HUES6 (cell line): ENCODE measurements around the gene RCC1.
"Not testable (repeated sequence)": the region's sequence is repeated elsewhere in the genome, so short reads cannot be mapped to it uniquely, and the experiment has no call there.

ENCODE experiments used
- H3K27ac ChIP-seq: 2 replicates; pipeline ENCODE4 v1.7.0; 2013; ENCODE audit warnings: low read depth, mild to moderate bottlenecking, low read length, inconsistent platforms
- H3K27me3 ChIP-seq: 2 replicates; pipeline ENCODE4 v1.6.1; 2013; ENCODE audit warnings: low read length; ENCODE audit not compliant: control insufficient read depth, insufficient read depth
- H3K36me3 ChIP-seq: 2 replicates; pipeline ENCODE4 v1.6.1; 2013; ENCODE audit warnings: low read length; ENCODE audit not compliant: control insufficient read depth, insufficient read depth
- H3K4me1 ChIP-seq: 2 replicates; pipeline ENCODE4 v1.6.1; 2013; ENCODE audit warnings: low read length; ENCODE audit not compliant: control insufficient read depth, insufficient read depth
- H3K4me3 ChIP-seq: 2 replicates; pipeline ENCODE4 v1.5.1; 2013; ENCODE audit warnings: low read depth, low read length
- H3K9ac ChIP-seq: one replicate; pipeline ENCODE4 v1.6.1; 2013; ENCODE audit warnings: mild to moderate bottlenecking, low read length
- H3K9me3 ChIP-seq: 2 replicates; pipeline ENCODE4 v1.6.1; 2013; ENCODE audit warnings: low read depth, low read length; ENCODE audit not compliant: control insufficient read depth, insufficient read depth

The RCC1 gene

GRCh38 chr1:28505406-28506187 is at the start of gene RCC1:
Gene RCC1, plus strand, starts transcription at chr1:28506043. Its CDS starts 23,824 bp downstream, at chr1:28529867.
- no peaks in the 10 kb centered on the region for H3K27me3 ChIP-seq
- peak within 1 kb of the TSS; percentile 82 for H3K4me3 ChIP-seq
- peak within 1 kb of the TSS; percentile 99 for H3K9ac ChIP-seq
- H3K4me1 ChIP-seq, result peaks cover 19% of the 10 kb centered on the region
- no peaks in the 10 kb centered on the region for H3K9me3 ChIP-seq
- peak within 1 kb of the TSS; percentile 96 for H3K27ac ChIP-seq
- H3K36me3 ChIP-seq, result peaks cover 46% of the 10 kb centered on the region

DNA sequence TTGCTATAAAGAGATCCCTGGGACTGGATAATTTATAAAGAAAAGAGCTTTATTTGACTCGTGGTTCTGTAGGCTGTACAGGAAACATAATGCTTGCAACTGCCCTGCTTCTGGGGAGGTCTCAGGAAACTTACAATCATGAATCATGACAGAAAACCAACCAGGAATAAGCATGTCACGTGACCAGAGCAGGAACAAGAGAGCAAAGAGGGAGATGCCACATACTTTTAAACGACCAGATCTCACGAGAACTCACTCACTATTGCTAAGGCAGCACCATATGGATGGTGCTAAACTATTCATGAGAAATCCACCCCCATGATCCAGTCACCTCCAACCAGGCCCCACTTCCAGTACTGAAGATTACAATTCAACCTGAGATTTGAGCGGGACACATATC is 49.8 kb upstream of the RCC1 start:
- H3K9ac ChIP-seq, result no peak overlapping the region
- peaks cover 19% of the 10 kb centered on the region; the same call in 1 of the 2 replicates for H3K36me3 ChIP-seq
- no peak overlapping the region for H3K27ac ChIP-seq

GRCh38 chr1:28457678-28458077 is 48.2 kb upstream of the RCC1 start:
- Histone ChIP-seq H3K9me3 (no peaks in the 10 kb centered on the region), H3K27ac (no peak overlapping the region), H3K27me3 (no peaks in the 10 kb centered on the region)

More for the DNA sequence above, 49.8 kb upstream of the RCC1 start:
- no peak overlapping the region for H3K4me3 ChIP-seq
- no peaks in the 10 kb centered on the region for H3K27me3 ChIP-seq
- H3K9me3 ChIP-seq, result no peaks in the 10 kb centered on the region
- H3K4me1 ChIP-seq, result no peaks in the 10 kb centered on the region

DNA sequence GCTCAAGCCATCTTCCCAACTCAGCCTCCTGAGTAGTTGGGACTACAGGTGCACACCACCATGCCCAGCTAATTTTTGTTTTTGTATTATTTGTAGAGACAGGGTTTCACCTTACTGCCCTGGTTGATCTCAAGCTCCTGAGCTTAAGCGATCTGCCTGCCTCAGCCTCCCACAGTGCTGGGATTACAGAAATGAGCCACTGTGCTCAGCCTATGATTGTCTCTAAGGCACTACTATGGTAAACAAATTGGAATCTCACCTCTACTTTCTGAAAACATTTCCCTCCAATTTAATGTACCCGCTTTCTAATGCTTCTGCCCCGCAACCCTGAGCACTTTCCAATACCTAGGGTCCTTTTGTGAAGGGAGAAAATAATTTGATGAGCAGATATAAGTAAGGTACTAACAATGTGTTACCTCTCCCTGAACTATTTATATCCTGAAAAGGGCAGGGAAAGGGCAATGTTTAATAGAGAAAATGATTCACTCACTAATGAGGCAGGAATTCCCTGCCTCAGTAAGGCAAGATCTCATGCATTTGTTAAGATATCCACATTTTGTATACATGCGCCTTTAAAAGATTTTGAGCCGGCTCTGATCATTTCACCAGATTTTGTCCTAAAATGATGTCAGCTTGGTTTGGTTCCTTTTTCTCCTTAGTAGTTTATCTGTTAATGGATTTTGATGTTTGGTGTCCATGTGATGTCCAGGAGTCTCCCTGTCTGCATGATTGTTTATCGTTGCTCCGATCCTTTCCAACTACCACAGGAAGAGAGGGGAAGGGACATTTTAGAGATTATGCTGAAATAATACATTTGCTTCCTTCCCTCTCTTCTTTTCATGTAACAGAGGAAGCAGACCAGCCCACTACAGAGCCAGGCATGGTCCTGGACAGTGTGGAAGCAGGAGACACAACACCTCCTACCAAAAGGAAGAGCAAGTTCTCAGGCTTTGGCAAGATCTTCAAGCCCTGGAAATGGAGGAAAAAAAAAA is 47.3 kb upstream of the RCC1 start:
- no peak overlapping the region for H3K27ac ChIP-seq
- peaks cover 23% of the 10 kb centered on the region for H3K36me3 ChIP-seq
- no peaks in the 10 kb centered on the region for H3K4me1 ChIP-seq
- H3K27me3 ChIP-seq, result no peaks in the 10 kb centered on the region
- no peak overlapping the region for H3K9ac ChIP-seq
- no peak overlapping the region for H3K4me3 ChIP-seq
- H3K9me3 ChIP-seq, result no peaks in the 10 kb centered on the region

More at GRCh38 chr1:28457678-28458077, 48.2 kb upstream of the RCC1 start:
- no peak overlapping the region for H3K9ac ChIP-seq
- H3K4me1 ChIP-seq, result no peaks in the 10 kb centered on the region
- H3K4me3 ChIP-seq, result no peak overlapping the region
- peaks cover 19% of the 10 kb centered on the region; the same call in 1 of the 2 replicates for H3K36me3 ChIP-seq

- H3K36me3 ChIP-seq, result peaks cover 37% of the 10 kb centered on the region
Measured at GRCh38 chr1:28466226-28466778, 39.5 kb upstream of the RCC1 start.

GRCh38 chr1:28470146-28470545 is 35.7 kb upstream of the RCC1 start:
- Histone ChIP-seq H3K9me3 (no peaks in the 10 kb centered on the region), H3K4me3 (no peak overlapping the region), H3K27ac (no peak overlapping the region), H3K9ac (no peak overlapping the region), H3K27me3 (no peaks in the 10 kb centered on the region), H3K4me1 (no peaks in the 10 kb centered on the region), H3K36me3 (peaks cover 46% of the 10 kb centered on the region)

More at GRCh38 chr1:28466226-28466778, 39.5 kb upstream of the RCC1 start:
- Histone ChIP-seq H3K4me3 (no peak overlapping the region), H3K9ac (no peak overlapping the region), H3K27me3 (no peaks in the 10 kb centered on the region), H3K27ac (no peak overlapping the region), H3K9me3 (no peaks in the 10 kb centered on the region), H3K4me1 (no peaks in the 10 kb centered on the region)

GRCh38 chr1:28479497-28479896 is 26.3 kb upstream of the RCC1 start:
- not testable (repeated sequence) for H3K27ac ChIP-seq, H3K4me3 ChIP-seq, H3K4me1 ChIP-seq, H3K27me3 ChIP-seq, H3K9me3 ChIP-seq, H3K9ac ChIP-seq
- H3K36me3 ChIP-seq, result peaks cover 72% of the 10 kb centered on the region

- peaks cover 69% of the 10 kb centered on the region for H3K36me3 ChIP-seq
- H3K27ac ChIP-seq, result no peak overlapping the region
Measured at GRCh38 chr1:28480308-28480707, 25.5 kb upstream of the RCC1 start.

GRCh38 chr1:28482138-28482537 is 23.7 kb upstream of the RCC1 start:
- no peaks in the 10 kb centered on the region for H3K27me3 ChIP-seq
- no peaks in the 10 kb centered on the region for H3K4me1 ChIP-seq
- peaks cover 66% of the 10 kb centered on the region for H3K36me3 ChIP-seq
- H3K4me3 ChIP-seq, result no peak overlapping the region
- no peak overlapping the region for H3K9ac ChIP-seq
- H3K27ac ChIP-seq, result no peak overlapping the region
- no peaks in the 10 kb centered on the region for H3K9me3 ChIP-seq

More at GRCh38 chr1:28480308-28480707, 25.5 kb upstream of the RCC1 start:
- Histone ChIP-seq H3K9me3 (no peaks in the 10 kb centered on the region), H3K4me1 (no peaks in the 10 kb centered on the region), H3K27me3 (no peaks in the 10 kb centered on the region), H3K9ac (no peak overlapping the region), H3K4me3 (no peak overlapping the region)

DNA sequence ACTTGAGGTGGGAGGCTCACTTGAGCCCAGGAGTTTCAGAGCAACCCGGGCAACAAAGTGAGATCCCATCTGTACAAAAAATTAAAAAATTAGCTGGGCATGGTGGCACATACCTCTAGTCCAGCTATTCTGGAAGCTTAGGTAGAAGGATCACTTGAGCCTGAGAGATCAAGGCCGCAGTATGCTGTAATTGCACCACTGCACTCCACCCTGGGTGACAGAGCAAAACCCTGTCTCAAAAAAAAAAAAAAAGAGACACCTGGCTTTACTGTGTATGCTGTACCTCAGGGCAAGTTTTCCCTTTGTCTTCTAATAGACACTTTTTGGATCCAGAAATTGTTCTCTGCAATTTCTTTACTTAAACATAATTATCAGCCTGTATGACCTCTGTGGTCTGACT is 23.1 kb upstream of the RCC1 start:
- Histone ChIP-seq H3K27ac (no peak overlapping the region; the same call in 1 of the 2 replicates), H3K4me1 (no peaks in the 10 kb centered on the region), H3K36me3 (peaks cover 62% of the 10 kb centered on the region), H3K9me3 (no peaks in the 10 kb centered on the region), H3K9ac (no peak overlapping the region), H3K27me3 (no peaks in the 10 kb centered on the region), H3K4me3 (no peak overlapping the region)
